A549 (cell line): ENCODE results near the gene PVRIG. TPM values are rescaled to one million over a fixed set of nuclear protein-coding genes. Genes with fewer than 3 reads are reported as not detected.
"Not testable (repeated sequence)": the region's sequence is repeated elsewhere in the genome, so short reads cannot be mapped to it uniquely, and the experiment has no call there.

Experiments used
- ATAC-seq, 2 experiments: fragments of 200-7000 bp in 1 of 2; fragments of >200 bp in 1 of 2; cut with Nextera tagmentation in 1 of 2; cut with Tn5 transposase in 1 of 2; 3 replicates each; pipeline versions ENCODE4 v1.8.0 to v1.9.1; 2018 to 2020; ENCODE audit warnings: mild to moderate bottlenecking in 1 of 2, moderate library complexity in 1 of 2
- CTCF ChIA-PET: fragments of 300-600 bp; sonication (Branson Sonifier 250); formaldehyde crosslinking; extraction: SDS; loops from one replicate; lab custom pipeline; 2021; ENCODE audit warnings: antibody characterized with exemption, inconsistent platforms; lab: Yijun Ruan, JAX
- POLR2A ChIA-PET: fragments of 350-600 bp; formaldehyde crosslinking; extraction: SDS; loops from one replicate; lab custom pipeline; 2021; ENCODE audit warnings: antibody characterized with exemption, inconsistent platforms; lab: Yijun Ruan, JAX
- DNase-seq, 2 experiments: peaks; one replicate each; pipeline versions ENCODE4 v3.0.0 to v3.0.0-alpha.2; 2011 to 2016; ENCODE audit warnings: low read depth in 1 of 2, low spot score in 1 of 2
- FAIRE-seq: peaks from 2 replicates; lab custom pipeline; 2011; peaks lifted over from hg19 to GRCh38; lab: Jason Lieb, UNC
- H3K27ac ChIP-seq, 2 experiments: fragments of >200 bp; sonication (Bioruptor Twin); formaldehyde crosslinking; 3 replicates each; pipeline ENCODE4 v1.5.1; 2016 to 2017
- H3K4me1 ChIP-seq: fragments of >200 bp; sonication (Bioruptor Twin); formaldehyde crosslinking; 3 replicates; pipeline ENCODE4 v1.6.1; 2016
- H3K4me2 ChIP-seq: fragments of >200 bp; sonication (Bioruptor Twin); formaldehyde crosslinking; 3 replicates; pipeline ENCODE4 v1.6.1; 2016
- H3K4me3 ChIP-seq: fragments of >200 bp; sonication (Bioruptor Twin); formaldehyde crosslinking; 3 replicates; pipeline ENCODE4 v1.5.1; 2016
- H3K9me3 ChIP-seq: fragments of >200 bp; sonication (Bioruptor Twin); formaldehyde crosslinking; 3 replicates; pipeline ENCODE4 v1.6.1; 2016
- CHD4 ChIP-seq: fragments of 200-600 bp; sonication (generic); IDR thresholded peaks from 2 replicates; pipeline ENCODE4 v1.6.1; 2016; ENCODE audit warnings: antibody characterized with exemption, mild to moderate bottlenecking, borderline replicate concordance
- EHF ChIP-seq: fragments of 250-450 bp; sonication (Bioruptor Pico); IDR thresholded peaks from 2 replicates; pipeline ENCODE4 v1.5.0; 2020; ENCODE audit warnings: mild to moderate bottlenecking
- ELK1 ChIP-seq: fragments of 150-350 bp; IDR thresholded peaks from 2 replicates; pipeline ENCODE4 v1.6.1; 2014; ENCODE audit warnings: low read depth, mild to moderate bottlenecking, low read length
- GATA3 ChIP-seq: IDR thresholded peaks from 2 replicates; pipeline ENCODE4 v1.6.1; 2012; ENCODE audit warnings: borderline replicate concordance
- HMGXB4 ChIP-seq: fragments of 250-450 bp; sonication (Bioruptor Pico); IDR thresholded peaks from 2 replicates; pipeline ENCODE4 v1.5.0; 2021; ENCODE audit warnings: mild to moderate bottlenecking, moderate library complexity, borderline replicate concordance
- MAZ ChIP-seq: fragments of 150-350 bp; IDR thresholded peaks from 2 replicates; pipeline ENCODE4 v1.6.1; 2014; ENCODE audit warnings: antibody characterized with exemption, low read depth, low read length, borderline replicate concordance
- NR3C1 ChIP-seq: fragments of >200 bp; sonication (Bioruptor Twin); formaldehyde crosslinking; IDR thresholded peaks from 3 replicates; pipeline ENCODE4 v1.6.1; 2017
- POLR2A ChIP-seq: IDR thresholded peaks from 2 replicates; pipeline ENCODE4 v1.6.1; 2012; ENCODE audit warnings: mild to moderate bottlenecking, low read length
- SREBF2 ChIP-seq: fragments of 450-650 bp; IDR thresholded peaks from 2 replicates; pipeline ENCODE4 v1.6.1; 2014; ENCODE audit warnings: mild to moderate bottlenecking, moderate library complexity
- TFCP2L1 ChIP-seq: fragments of 250-450 bp; sonication (Bioruptor Pico); IDR thresholded peaks from 2 replicates; pipeline ENCODE4 v1.5.0; 2021; ENCODE audit warnings: mild to moderate bottlenecking
- ZC3H11A ChIP-seq: fragments of 450-650 bp; IDR thresholded peaks from 2 replicates; pipeline ENCODE4 v1.6.1; 2014; ENCODE audit warnings: antibody characterized with exemption, mild to moderate bottlenecking
- ZSCAN20 ChIP-seq: fragments of 250-450 bp; sonication (Bioruptor Pico); IDR thresholded peaks from 2 replicates; pipeline ENCODE4 v1.8.0; 2022; ENCODE audit warnings: mild to moderate bottlenecking, moderate library complexity
- WGBS: methylation state at CpG from one replicate; pipeline ENCODE4 v1.1.6; 2017; ENCODE audit errors: missing lambda C conversion rate; 5-methylcytosine and 5-hydroxymethylcytosine counted together
- polyA plus RNA-seq, 4 experiments: library from polyadenylated mRNA; depleted of rRNA in 3 of 4; stranded (reverse); fragments of >200 nt; fragmentation: RNase III in 1 of 4; extraction: RNeasy Plus Mini Kit Qiagen cat#74134 plus additional on column Dnase treatment in 1 of 4; gene quantifications; 2 replicates in 3 of 4; 3 replicates in 1 of 4; pipeline ENCODE4 v1.2.3, GENCODE V29; 2011 to 2017
- TF ChIP-seq, protein P1 (sequence below): IDR thresholded peaks from 2 replicates; pipeline ENCODE4 v1.6.1; 2012
- TF ChIP-seq, protein P2 (sequence below): fragments of 200-600 bp; sonication (generic); IDR thresholded peaks from 2 replicates; pipeline ENCODE4 v1.6.1; 2016; ENCODE audit warnings: antibody characterized with exemption, mild to moderate bottlenecking, moderate library complexity

PVRIG gene
- polyA plus RNA-seq, 2 of the 4 experiments (the other 2 are of a cell fraction), result not detected

DNA sequence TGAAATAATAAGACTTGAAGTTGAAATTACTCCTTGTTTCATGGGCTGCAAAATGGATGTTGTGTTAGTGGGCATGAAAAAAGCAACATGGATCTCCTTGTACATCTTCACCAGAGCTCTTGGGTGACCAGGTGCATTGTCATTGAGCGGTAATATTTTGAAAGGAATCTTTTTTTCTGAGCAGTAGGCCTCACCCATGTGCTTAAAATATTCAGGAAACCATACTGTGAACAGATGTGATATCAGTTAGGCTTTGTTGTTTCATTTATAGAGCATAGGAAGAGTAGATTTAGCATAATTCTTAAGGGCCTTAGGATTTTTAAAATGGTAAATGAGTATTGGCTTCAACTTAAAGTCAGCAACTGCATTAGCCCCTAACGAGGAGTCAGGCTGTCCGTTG lies 26.8 kb upstream of the PVRIG start:
- ChIA-PET POLR2A (interaction anchor here (1.4 kb wide), 1 partner anchor 44 kb away, joined by 7 read pairs; the partner anchor contains the start of gene LAMTOR4), CTCF (interaction anchor here (2.7 kb wide), 1 partner anchor 60 kb away, joined by 14 read pairs; no protein-coding TSS in a partner anchor)
- Histone ChIP-seq H3K4me1 (peaks cover 4% of the 10 kb centered on the region; the same call in 2 of the 3 replicates), H3K27ac (no peak overlapping the region), H3K4me3 (no peak overlapping the region), H3K4me2 (no peak overlapping the region), H3K9me3 (no peaks in the 10 kb centered on the region)
- ATAC-seq (no peak), FAIRE-seq (no peak), DNase-seq (no peak)
- TF ChIP-seq CHD4 (no peak), POLR2A (no peak), MAZ (no peak), HMGXB4 (CRISPR knock-in tag) (no peak), SREBF2 (no peak), ZSCAN20 (no peak)
- TF ChIP-seq, protein P1, sequence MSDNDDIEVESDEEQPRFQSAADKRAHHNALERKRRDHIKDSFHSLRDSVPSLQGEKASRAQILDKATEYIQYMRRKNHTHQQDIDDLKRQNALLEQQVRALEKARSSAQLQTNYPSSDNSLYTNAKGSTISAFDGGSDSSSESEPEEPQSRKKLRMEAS, result no peak
- TF ChIP-seq, protein P2, sequence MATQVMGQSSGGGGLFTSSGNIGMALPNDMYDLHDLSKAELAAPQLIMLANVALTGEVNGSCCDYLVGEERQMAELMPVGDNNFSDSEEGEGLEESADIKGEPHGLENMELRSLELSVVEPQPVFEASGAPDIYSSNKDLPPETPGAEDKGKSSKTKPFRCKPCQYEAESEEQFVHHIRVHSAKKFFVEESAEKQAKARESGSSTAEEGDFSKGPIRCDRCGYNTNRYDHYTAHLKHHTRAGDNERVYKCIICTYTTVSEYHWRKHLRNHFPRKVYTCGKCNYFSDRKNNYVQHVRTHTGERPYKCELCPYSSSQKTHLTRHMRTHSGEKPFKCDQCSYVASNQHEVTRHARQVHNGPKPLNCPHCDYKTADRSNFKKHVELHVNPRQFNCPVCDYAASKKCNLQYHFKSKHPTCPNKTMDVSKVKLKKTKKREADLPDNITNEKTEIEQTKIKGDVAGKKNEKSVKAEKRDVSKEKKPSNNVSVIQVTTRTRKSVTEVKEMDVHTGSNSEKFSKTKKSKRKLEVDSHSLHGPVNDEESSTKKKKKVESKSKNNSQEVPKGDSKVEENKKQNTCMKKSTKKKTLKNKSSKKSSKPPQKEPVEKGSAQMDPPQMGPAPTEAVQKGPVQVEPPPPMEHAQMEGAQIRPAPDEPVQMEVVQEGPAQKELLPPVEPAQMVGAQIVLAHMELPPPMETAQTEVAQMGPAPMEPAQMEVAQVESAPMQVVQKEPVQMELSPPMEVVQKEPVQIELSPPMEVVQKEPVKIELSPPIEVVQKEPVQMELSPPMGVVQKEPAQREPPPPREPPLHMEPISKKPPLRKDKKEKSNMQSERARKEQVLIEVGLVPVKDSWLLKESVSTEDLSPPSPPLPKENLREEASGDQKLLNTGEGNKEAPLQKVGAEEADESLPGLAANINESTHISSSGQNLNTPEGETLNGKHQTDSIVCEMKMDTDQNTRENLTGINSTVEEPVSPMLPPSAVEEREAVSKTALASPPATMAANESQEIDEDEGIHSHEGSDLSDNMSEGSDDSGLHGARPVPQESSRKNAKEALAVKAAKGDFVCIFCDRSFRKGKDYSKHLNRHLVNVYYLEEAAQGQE, result no peak
- 86% methylated on average over 3 of the region's 3 CpGs for WGBS

DNA sequence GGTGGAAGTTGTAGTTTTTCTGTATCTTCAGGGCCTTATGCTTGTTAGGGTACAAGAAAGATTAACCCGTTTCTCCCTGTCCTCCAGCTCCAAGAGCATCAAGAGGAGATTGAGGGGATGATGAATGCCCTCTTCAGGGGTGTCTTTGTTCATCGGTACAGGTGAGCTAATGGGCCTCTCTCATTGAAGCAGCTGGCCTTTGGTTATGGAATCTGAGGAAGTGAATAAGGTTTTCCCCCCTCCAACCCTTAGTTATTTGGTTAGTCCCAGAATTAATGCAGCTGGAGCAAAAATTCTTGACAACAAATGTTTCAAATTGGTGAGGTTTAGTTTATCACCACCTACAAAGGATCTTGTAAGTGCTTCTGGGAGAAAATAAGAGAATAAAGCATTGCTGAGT lies 24.5 kb upstream of the PVRIG start:
- Histone ChIP-seq H3K4me1 (peaks cover 2% of the 10 kb centered on the region; the same call in 2 of the 3 replicates), H3K4me3 (no peak overlapping the region), H3K27ac (no peak overlapping the region), H3K9me3 (no peaks in the 10 kb centered on the region), H3K4me2 (no peak overlapping the region)
- CTCF ChIA-PET, result interaction anchor here (0.9 to 2.1 kb wide), 4 partner anchors 9 to 62 kb away, joined by 3 to 11 read pairs (median 6); no protein-coding TSS in a partner anchor
- WGBS, result 68% methylated on average over 2 of the region's 2 CpGs
- ATAC-seq (no peak), FAIRE-seq (no peak), DNase-seq (no peak)
- no peak for TF ChIP-seq ZC3H11A
- TF ChIP-seq ELK1, result no peak
- no peak for TF ChIP-seq GATA3
- no peak for TF ChIP-seq NR3C1
- TF ChIP-seq TFCP2L1 (CRISPR knock-in tag), result no peak
- no peak for TF ChIP-seq EHF (CRISPR knock-in tag)
- TF ChIP-seq, all 56 proteins: peak for 0
- POLR2A ChIA-PET, result no interaction called here

DNA sequence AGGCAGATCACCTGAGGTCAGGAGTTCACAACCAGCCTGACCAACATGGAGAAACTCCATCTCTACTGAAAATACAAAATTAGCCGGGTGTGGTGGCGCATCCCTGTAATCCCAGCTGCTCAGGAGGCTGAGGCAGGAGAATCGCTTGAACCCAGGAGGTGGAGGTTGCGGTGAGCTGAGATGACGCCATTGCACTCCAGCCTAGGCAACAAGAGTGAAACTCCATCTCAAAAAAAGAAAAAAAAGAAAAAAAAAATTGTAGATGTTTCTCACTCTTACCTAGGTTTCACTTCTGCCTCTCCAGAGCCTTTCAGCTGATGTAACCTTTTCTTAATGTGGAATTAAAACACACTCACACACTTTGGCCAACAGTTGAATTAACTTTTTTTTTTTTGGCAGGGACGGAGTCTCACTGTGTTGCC lies 23.8 kb upstream of the PVRIG start:
- POLR2A ChIA-PET, FAIRE-seq, DNase-seq, H3K4me1 ChIP-seq, ATAC-seq, H3K4me3 ChIP-seq, H3K9me3 ChIP-seq, H3K27ac ChIP-seq, H3K4me2 ChIP-seq: not testable (repeated sequence)
- 88% methylated on average over 6 of the region's 6 CpGs for WGBS
- CTCF ChIA-PET, result interaction anchor here (0.7 to 2.1 kb wide), 2 partner anchors 63 to 510 kb away, joined by 3 to 11 read pairs; no protein-coding TSS in a partner anchor
